Measurements from ENCODE around the gene CACNA1S. TPM values are rescaled to one million over a fixed set of nuclear protein-coding genes. Genes with fewer than 3 reads are reported as not detected.

The CACNA1S gene
- total and polyA plus RNA-seq, 8 donors: under 0.01 TPM; not detected in 7

DNA sequence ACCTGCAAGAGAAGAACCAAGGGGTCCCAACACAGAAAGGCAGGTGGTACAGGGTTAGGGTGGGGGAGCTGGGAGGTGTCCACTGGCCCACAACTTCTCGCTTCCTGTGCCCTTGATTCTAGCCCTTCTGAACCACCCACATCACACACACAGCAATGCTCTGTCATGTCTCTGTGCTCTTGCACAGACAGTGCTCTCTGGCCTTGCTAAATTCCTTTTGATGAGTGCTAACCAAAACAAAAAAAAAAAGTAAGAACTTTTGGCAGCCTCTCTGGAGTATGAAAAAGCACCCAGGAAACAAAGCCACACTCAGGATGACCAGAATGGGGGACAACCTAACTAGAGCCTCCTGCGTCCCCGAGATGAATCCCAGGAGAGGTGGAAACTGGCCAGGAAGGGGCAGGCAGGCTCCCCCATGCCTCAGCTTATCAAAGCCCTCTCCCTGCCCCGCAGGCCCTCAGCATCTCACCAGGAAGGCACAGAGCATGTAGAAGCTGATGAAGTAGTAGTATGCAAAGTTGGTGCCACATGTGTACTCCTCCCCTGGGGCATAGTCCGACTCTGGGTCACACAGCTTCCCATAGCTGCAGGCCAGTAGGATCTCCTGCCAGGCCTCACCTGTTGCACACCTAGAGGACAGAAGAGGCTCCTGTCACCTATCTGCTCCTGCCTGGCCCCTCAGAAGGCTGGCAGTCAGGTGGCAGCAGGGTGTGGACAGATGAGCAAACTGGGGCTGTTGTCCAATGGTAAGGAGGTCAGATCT lies 61.5 kb downstream of the CACNA1S start:
- DNase-seq (no peak), FAIRE-seq (no peak), ATAC-seq (no peak)
- Histone ChIP-seq H3K4me3 (no peak overlapping the region), H3K9me3 (no peaks in the 10 kb centered on the region), H3K27me3 (no peaks in the 10 kb centered on the region), H3K36me3 (no peaks in the 10 kb centered on the region), H3K4me1 (peaks cover 0 to 3% (median 0%) of the 10 kb centered on the region in 3 donors), H3K27ac (no peak overlapping the region)
- intact Hi-C loops (cut with DNase I): no loop called here
- TF ChIP-seq CTCF (IDR thresholded peaks at IDR 0.05): no peak
- WGBS, 2 donors: 78 to 89% methylated on average over 5 of the region's 5 CpGs

DNA sequence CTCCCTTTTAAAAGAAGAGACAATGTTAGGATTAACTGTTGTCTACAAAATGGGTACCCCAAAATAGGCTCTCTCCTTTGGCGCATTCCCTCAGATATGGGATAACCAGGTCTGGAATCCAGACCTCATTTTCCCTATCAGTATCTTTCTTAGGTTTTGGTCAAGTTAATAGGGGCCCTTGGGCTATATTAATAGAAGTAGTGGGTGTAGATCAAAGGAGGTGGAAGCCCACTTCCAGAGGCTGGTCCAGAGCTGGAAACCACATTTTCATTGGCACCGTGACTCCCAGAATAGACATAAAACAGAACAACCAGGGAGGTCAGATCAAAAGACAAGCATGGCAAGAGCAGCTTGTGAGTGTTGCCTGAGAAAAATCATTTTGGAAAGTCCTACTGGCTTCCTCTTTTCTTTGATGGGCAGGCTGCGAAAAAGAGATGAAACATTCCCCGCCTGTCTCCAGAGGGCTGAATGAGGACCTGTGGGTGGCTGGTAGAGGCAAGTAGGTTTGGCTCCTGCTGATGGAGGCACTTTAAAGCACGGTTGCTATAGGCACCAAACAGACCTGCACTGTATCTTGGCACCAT lies 62.9 kb downstream of the CACNA1S start:
- TF ChIP-seq CTCF (IDR thresholded peaks at IDR 0.05): no peak
- Histone ChIP-seq H3K27me3 (no peaks in the 10 kb centered on the region), H3K9me3 (no peaks in the 10 kb centered on the region), H3K4me1 (no peaks in the 10 kb centered on the region), H3K4me3 (no peak overlapping the region), H3K27ac (no peak overlapping the region), H3K36me3 (no peaks in the 10 kb centered on the region)
- ATAC-seq (no peak), FAIRE-seq (no peak), DNase-seq (no peak)
- intact Hi-C loops (cut with DNase I): loop anchor here in 1 of 3 donors (10.0 kb wide), 1 partner anchor 155 kb away; the partner anchor contains the start of gene INAVA
- 85 to 91% methylated on average over 5 of the region's 5 CpGs for WGBS, 2 donors

DNA sequence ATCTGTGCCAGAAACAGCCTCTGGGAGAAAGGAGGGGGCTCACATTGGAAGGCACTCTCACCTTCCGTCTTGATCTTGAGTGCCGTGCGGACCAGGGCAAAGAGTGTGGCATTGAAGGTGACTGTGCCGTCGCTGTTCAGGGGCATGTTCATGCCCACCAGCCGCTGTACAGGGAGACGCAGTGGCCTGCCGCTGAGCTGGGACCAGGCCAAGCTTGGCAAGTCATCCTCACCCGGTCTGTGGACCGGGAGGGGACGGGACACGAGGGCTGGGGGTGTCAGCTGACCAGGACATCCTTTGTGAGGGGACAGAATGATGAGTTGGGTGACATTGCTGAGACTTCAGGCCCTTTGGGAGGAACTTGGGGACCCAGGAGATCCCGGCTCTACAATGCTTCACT lies 63.7 kb downstream of the CACNA1S start:
- intact Hi-C loops (cut with DNase I): loop anchor here in 1 of 3 donors (10.0 kb wide), 1 partner anchor 154 kb away; the partner anchor contains the start of gene INAVA
- Histone ChIP-seq H3K27me3 (no peaks in the 10 kb centered on the region), H3K4me1 (no peaks in the 10 kb centered on the region), H3K9me3 (no peaks in the 10 kb centered on the region), H3K36me3 (no peaks in the 10 kb centered on the region), H3K4me3 (no peak overlapping the region), H3K27ac (no peak overlapping the region)
- no peak for ATAC-seq
- 70 to 71% methylated on average over 13 of the region's 13 CpGs for WGBS, 2 donors
- no peak for TF ChIP-seq CTCF (IDR thresholded peaks at IDR 0.05)
- no peak for FAIRE-seq
- DNase-seq: no peak

- DNase-seq (no peak), FAIRE-seq (no peak)
- intact Hi-C loops (cut with DNase I): loop anchor here in 2 of 3 donors (5.0 to 10.0 kb wide), 2 partner anchors 72 to 149 kb away; partner anchors contain the start of gene INAVA (in 1 of the 2)
Observed at GRCh38 chr1:201044119-201044518, 68.1 kb downstream of the CACNA1S start.

More at GRCh38 chr1:201044119-201044518, 68.1 kb downstream of the CACNA1S start:
- H3K36me3 ChIP-seq: no peaks in the 10 kb centered on the region
- no peak overlapping the region for H3K27ac ChIP-seq
- H3K9me3 ChIP-seq: no peaks in the 10 kb centered on the region
- no peak for ATAC-seq
- TF ChIP-seq CTCF (IDR thresholded peaks at IDR 0.05): no peak
- H3K4me3 ChIP-seq: no peak overlapping the region
- H3K27me3 ChIP-seq: no peaks in the 10 kb centered on the region
- no peaks in the 10 kb centered on the region for H3K4me1 ChIP-seq
- WGBS, 2 donors: 81 to 91% methylated on average over 9 of the region's 9 CpGs

All from pancreas (tissue), 10 donors.